C4-2B (cell line): ENCODE measurements around the gene AP1AR.
"Not testable (repeated sequence)": the region's sequence is repeated elsewhere in the genome, so short reads cannot be mapped to it uniquely, and the experiment has no call there.

Source experiments
- H3K27ac ChIP-seq: fragments of 450-650 bp; 2 replicates; pipeline ENCODE4 v1.5.1; 2017
- ZFX ChIP-seq: fragments of 450-650 bp; IDR thresholded peaks from 2 replicates; pipeline ENCODE4 v1.6.1; 2017
- TF ChIP-seq, protein P1 (sequence below): fragments of 450-650 bp; conservative IDR thresholded peaks from 2 replicates; pipeline ENCODE4 v1.5.1; 2017; ENCODE audit warnings: mild to moderate bottlenecking

The AP1AR gene

GRCh38 chr4:112274959-112275358 is 43.4 kb downstream of the AP1AR start:
- TF ChIP-seq, protein P1, sequence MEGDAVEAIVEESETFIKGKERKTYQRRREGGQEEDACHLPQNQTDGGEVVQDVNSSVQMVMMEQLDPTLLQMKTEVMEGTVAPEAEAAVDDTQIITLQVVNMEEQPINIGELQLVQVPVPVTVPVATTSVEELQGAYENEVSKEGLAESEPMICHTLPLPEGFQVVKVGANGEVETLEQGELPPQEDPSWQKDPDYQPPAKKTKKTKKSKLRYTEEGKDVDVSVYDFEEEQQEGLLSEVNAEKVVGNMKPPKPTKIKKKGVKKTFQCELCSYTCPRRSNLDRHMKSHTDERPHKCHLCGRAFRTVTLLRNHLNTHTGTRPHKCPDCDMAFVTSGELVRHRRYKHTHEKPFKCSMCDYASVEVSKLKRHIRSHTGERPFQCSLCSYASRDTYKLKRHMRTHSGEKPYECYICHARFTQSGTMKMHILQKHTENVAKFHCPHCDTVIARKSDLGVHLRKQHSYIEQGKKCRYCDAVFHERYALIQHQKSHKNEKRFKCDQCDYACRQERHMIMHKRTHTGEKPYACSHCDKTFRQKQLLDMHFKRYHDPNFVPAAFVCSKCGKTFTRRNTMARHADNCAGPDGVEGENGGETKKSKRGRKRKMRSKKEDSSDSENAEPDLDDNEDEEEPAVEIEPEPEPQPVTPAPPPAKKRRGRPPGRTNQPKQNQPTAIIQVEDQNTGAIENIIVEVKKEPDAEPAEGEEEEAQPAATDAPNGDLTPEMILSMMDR, result no peak
- no peak for TF ChIP-seq ZFX
- H3K27ac ChIP-seq, result no peak overlapping the region

GRCh38 chr4:112276113-112276512 is 44.5 kb downstream of the AP1AR start:
- no peak overlapping the region for H3K27ac ChIP-seq
- TF ChIP-seq, protein P1, result no peak
- no peak for TF ChIP-seq ZFX

DNA sequence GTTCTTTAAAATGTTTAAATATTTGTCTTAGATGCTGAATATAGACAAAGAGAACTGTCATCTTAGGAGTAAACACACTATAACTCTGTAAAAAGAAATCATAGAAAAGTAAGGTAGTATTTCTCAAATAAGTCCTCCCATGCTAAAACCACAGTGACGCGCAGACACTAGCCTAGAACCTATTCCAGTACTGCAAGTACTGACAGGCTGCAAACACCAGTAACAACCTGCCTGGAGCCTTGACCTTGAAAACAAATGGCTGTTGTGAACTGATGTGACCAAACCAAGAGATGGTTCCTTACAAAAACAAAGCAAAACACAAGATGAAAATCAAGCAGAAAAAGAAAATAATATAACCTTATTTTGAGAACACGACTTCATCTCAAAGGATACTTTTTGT is 45.6 kb downstream of the AP1AR start:
- no peak overlapping the region for H3K27ac ChIP-seq
- no peak for TF ChIP-seq ZFX
- TF ChIP-seq, protein P1, result no peak

GRCh38 chr4:112277705-112278448 is 46.3 kb downstream of the AP1AR start:
- H3K27ac ChIP-seq, result no peak overlapping the region
- TF ChIP-seq ZFX, result no peak
- TF ChIP-seq, protein P1, result no peak

GRCh38 chr4:112279025-112279881 is 47.7 kb downstream of the AP1AR start:
- TF ChIP-seq, protein P1, result no peak
- TF ChIP-seq ZFX, result no peak
- H3K27ac ChIP-seq, result no peak overlapping the region

- H3K27ac ChIP-seq, result no peak overlapping the region
- TF ChIP-seq, protein P1, result no peak
- TF ChIP-seq ZFX, result no peak
These were observed 48.3 kb downstream of the AP1AR start for GRCh38 chr4:112279882-112280315.

DNA sequence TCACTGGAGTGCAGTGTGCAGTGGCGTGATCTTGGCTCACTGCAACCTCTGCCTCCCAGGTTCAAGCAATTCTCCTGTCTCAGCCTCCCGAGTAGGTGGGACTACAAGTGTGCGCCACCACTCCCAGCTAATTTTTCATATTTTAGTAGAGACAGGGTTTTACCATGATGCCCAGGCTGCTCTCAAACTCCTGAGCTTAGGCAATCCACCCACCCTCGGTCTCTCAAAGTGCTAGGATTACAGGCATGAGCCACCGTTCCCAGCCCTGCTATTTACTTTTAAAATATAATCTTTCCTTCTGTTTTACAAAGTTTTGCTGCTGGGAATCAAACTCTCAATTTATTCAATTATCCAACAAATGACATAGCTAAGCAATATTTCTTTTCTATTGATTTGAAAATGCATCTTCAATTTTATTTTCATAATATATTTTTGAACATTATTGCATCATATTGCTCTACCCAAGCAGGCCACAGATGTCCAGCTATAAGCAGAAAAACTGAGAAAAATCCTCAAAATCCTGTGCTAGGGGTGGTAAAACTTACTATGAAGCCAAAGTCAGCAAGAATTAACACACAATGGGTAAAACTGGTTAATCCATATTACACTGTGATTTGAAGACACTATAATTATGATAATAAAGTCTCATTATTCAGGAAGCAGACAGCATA is 48.9 kb downstream of the AP1AR start:
- TF ChIP-seq, protein P1, result no peak
- TF ChIP-seq ZFX, result no peak
- no peak overlapping the region for H3K27ac ChIP-seq

- H3K27ac ChIP-seq, result not testable (repeated sequence)
These were observed 50.4 kb downstream of the AP1AR start for GRCh38 chr4:112281895-112282398.
